HL-60 (cell line): ENCODE data around the gene COMMD3.

Experiments used
- CTCF ChIP-seq: IDR thresholded peaks from one replicate; pipeline ENCODE4 v1.5.1; 2011; ENCODE audit warnings: low read length, control low read depth, inconsistent platforms; ENCODE audit not compliant: insufficient read depth
- GABPA ChIP-seq: IDR thresholded peaks from 2 replicates; pipeline ENCODE4 v1.6.1; 2012; ENCODE audit warnings: low read depth
- POLR2AphosphoS5 ChIP-seq: IDR thresholded peaks from 2 replicates; pipeline ENCODE4 v1.6.1; 2012; ENCODE audit warnings: low read depth
- TF ChIP-seq, protein P1 (sequence below): IDR thresholded peaks from 2 replicates; pipeline ENCODE4 v1.6.1; 2012; ENCODE audit warnings: low read depth; ENCODE audit not compliant: insufficient replicate concordance

DNA sequence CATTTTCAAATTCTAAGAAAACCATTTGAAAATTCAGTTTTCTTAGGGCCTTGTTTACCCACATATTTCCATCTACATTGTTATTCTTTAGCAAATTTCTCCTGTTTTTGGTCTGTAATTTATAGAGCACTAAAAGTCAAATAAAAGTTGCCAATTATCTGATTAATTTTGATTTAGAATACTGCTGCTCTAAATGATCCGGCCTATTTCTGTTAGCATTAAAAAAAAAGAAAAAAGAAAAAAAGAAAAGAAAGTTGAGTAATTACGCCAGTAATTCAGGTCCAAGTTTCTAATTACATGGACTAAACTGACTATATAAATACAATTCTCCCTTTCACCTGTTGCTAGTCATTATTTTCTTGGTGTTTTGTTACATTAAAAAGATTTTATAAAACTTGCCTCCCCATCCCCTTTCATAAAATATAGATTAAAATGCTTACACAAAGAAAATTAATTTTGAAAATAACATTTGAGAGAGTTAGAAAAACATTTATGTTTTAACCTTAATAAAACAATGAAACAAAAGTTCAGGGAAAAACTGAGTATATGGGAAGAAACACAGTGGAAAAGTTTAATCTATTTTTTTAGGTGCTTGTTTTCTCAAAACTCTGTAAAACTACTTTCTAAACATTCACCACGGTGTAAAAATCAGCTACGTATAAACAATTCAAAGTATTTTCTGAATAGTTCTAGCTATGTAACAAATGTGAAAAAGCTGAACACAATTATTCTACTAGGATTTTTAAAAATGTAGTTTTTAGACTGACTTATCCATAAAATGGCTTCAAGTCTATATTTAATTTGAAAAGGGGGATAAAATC, 6.8 kb upstream of the COMMD3 start:
- TF ChIP-seq POLR2AphosphoS5 (no peak), CTCF (no peak), GABPA (no peak)
- TF ChIP-seq, protein P1, sequence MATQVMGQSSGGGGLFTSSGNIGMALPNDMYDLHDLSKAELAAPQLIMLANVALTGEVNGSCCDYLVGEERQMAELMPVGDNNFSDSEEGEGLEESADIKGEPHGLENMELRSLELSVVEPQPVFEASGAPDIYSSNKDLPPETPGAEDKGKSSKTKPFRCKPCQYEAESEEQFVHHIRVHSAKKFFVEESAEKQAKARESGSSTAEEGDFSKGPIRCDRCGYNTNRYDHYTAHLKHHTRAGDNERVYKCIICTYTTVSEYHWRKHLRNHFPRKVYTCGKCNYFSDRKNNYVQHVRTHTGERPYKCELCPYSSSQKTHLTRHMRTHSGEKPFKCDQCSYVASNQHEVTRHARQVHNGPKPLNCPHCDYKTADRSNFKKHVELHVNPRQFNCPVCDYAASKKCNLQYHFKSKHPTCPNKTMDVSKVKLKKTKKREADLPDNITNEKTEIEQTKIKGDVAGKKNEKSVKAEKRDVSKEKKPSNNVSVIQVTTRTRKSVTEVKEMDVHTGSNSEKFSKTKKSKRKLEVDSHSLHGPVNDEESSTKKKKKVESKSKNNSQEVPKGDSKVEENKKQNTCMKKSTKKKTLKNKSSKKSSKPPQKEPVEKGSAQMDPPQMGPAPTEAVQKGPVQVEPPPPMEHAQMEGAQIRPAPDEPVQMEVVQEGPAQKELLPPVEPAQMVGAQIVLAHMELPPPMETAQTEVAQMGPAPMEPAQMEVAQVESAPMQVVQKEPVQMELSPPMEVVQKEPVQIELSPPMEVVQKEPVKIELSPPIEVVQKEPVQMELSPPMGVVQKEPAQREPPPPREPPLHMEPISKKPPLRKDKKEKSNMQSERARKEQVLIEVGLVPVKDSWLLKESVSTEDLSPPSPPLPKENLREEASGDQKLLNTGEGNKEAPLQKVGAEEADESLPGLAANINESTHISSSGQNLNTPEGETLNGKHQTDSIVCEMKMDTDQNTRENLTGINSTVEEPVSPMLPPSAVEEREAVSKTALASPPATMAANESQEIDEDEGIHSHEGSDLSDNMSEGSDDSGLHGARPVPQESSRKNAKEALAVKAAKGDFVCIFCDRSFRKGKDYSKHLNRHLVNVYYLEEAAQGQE: no peak
